OCI-LY1 (cell line): ENCODE results near the gene ACTL9.

Source experiments
- H2AFZ ChIP-seq: fragments of 200-600 bp; sonication (generic), shearing (Covaris generic); 2 replicates; pipeline ENCODE4 v1.6.0; 2014; ENCODE audit warnings: antibody characterized with exemption, mild to moderate bottlenecking, low read length
- H3F3A ChIP-seq: fragments of 200-600 bp; sonication (generic), shearing (Covaris generic); 2 replicates; pipeline ENCODE4 v1.6.0; 2014; ENCODE audit warnings: mild to moderate bottlenecking, antibody characterized with exemption, low read length, moderate library complexity; ENCODE audit not compliant: insufficient read depth
- H3K27ac ChIP-seq: fragments of 200-600 bp; sonication (generic); 2 replicates; pipeline ENCODE4 v1.5.1; 2014; ENCODE audit warnings: low read length, mixed run types, mild to moderate bottlenecking, low read depth; ENCODE audit not compliant: poor library complexity, severe bottlenecking
- H3K27me3 ChIP-seq: fragments of 200-600 bp; sonication (generic); 2 replicates; pipeline ENCODE4 v1.6.0; 2014; ENCODE audit warnings: antibody characterized with exemption, mild to moderate bottlenecking, low read length, moderate library complexity; ENCODE audit not compliant: insufficient read depth
- H3K36me3 ChIP-seq: fragments of 200-600 bp; sonication (generic); 2 replicates; pipeline ENCODE4 v1.6.1; 2014; ENCODE audit warnings: mild to moderate bottlenecking, antibody characterized with exemption, low read length, moderate library complexity, mixed read lengths; ENCODE audit not compliant: insufficient read depth
- H3K4me1 ChIP-seq: fragments of 200-600 bp; sonication (generic); 2 replicates; pipeline ENCODE4 v1.5.1; 2014; ENCODE audit warnings: mild to moderate bottlenecking, low read length, moderate library complexity; ENCODE audit not compliant: insufficient read depth, severe bottlenecking
- H3K4me2 ChIP-seq: fragments of 200-600 bp; sonication (generic), shearing (Covaris generic); 2 replicates; pipeline ENCODE4 v1.6.1; 2014; ENCODE audit warnings: low read length
- H3K4me3 ChIP-seq: fragments of 200-600 bp; sonication (generic); 2 replicates; pipeline ENCODE4 v1.5.1; 2014; ENCODE audit warnings: low read length, low read depth, mild to moderate bottlenecking, mixed read lengths; ENCODE audit not compliant: poor library complexity, severe bottlenecking
- H3K79me2 ChIP-seq: fragments of 200-600 bp; shearing (Covaris generic); 2 replicates; pipeline ENCODE4 v1.6.1; 2016; ENCODE audit warnings: mixed run types, low read length, mixed read lengths; ENCODE audit not compliant: insufficient read depth
- H3K9ac ChIP-seq: fragments of 200-600 bp; sonication (generic), shearing (Covaris generic); 2 replicates; pipeline ENCODE4 v1.6.1; 2014; ENCODE audit warnings: mild to moderate bottlenecking, low read length, mixed read lengths
- H3K9me2 ChIP-seq: fragments of 200-600 bp; sonication (generic), shearing (Covaris generic); 2 replicates; pipeline ENCODE4 v1.6.1; 2014; ENCODE audit warnings: low read depth, mild to moderate bottlenecking, low read length, mixed read lengths
- H3K9me3 ChIP-seq: fragments of 200-600 bp; shearing (Covaris generic); 2 replicates; pipeline ENCODE4 v1.6.1; 2014; ENCODE audit warnings: low read length, mixed read lengths
- H4K20me1 ChIP-seq: fragments of 200-600 bp; sonication (generic), shearing (Covaris generic); 2 replicates; pipeline ENCODE4 v1.6.0; 2016; ENCODE audit warnings: mild to moderate bottlenecking, low read length; ENCODE audit not compliant: insufficient read depth
- EZH2 ChIP-seq: fragments of 200-600 bp; sonication (generic), shearing (Covaris generic); IDR thresholded peaks from 2 replicates; pipeline ENCODE4 v1.8.0; 2017; ENCODE audit warnings: borderline replicate concordance, mixed run types, mild to moderate bottlenecking, antibody characterized with exemption, low read length, moderate library complexity, mixed read lengths
- TF ChIP-seq, protein P1 (sequence below): fragments of 200-600 bp; sonication (generic), shearing (Covaris generic); IDR thresholded peaks from 2 replicates; pipeline ENCODE4 v1.5.1; 2017; ENCODE audit warnings: mild to moderate bottlenecking, antibody characterized with exemption, low read length, moderate library complexity, mixed read lengths

The ACTL9 gene

DNA sequence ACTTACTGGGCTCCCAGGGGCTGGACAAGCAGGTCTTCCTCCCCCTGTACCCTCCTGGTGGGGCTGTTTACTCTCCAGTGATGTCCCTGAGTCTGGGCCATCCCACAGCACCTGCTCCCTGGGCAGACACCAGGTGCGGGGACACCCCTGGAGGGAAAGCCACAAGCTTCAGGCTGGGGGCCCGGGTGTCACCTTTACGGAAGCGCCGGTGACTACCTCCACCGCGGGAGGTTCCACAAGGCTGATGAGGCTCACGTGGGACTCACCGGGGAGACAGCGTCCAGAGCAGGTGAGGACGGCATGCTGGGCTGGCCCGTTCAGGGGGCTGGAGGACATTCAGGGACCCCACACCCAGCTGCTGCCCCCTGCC, 43.3 kb downstream of the ACTL9 start:
- no peaks in the 10 kb centered on the region for H3F3A ChIP-seq
- no peak overlapping the region for H3K27ac ChIP-seq
- no peaks in the 10 kb centered on the region for H3K9me2 ChIP-seq
- TF ChIP-seq EZH2, result no peak
- TF ChIP-seq, protein P1, sequence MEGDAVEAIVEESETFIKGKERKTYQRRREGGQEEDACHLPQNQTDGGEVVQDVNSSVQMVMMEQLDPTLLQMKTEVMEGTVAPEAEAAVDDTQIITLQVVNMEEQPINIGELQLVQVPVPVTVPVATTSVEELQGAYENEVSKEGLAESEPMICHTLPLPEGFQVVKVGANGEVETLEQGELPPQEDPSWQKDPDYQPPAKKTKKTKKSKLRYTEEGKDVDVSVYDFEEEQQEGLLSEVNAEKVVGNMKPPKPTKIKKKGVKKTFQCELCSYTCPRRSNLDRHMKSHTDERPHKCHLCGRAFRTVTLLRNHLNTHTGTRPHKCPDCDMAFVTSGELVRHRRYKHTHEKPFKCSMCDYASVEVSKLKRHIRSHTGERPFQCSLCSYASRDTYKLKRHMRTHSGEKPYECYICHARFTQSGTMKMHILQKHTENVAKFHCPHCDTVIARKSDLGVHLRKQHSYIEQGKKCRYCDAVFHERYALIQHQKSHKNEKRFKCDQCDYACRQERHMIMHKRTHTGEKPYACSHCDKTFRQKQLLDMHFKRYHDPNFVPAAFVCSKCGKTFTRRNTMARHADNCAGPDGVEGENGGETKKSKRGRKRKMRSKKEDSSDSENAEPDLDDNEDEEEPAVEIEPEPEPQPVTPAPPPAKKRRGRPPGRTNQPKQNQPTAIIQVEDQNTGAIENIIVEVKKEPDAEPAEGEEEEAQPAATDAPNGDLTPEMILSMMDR, result no peak
- no peak overlapping the region for H2AFZ ChIP-seq
- no peaks in the 10 kb centered on the region for H3K79me2 ChIP-seq
- H3K4me2 ChIP-seq, result no peak overlapping the region
- H3K36me3 ChIP-seq, result no peaks in the 10 kb centered on the region
- no peak overlapping the region for H3K4me3 ChIP-seq
- H3K9ac ChIP-seq, result no peak overlapping the region
- H3K9me3 ChIP-seq, result no peaks in the 10 kb centered on the region
- no peaks in the 10 kb centered on the region for H3K4me1 ChIP-seq
- no peaks in the 10 kb centered on the region for H3K27me3 ChIP-seq
- no peaks in the 10 kb centered on the region for H4K20me1 ChIP-seq

DNA sequence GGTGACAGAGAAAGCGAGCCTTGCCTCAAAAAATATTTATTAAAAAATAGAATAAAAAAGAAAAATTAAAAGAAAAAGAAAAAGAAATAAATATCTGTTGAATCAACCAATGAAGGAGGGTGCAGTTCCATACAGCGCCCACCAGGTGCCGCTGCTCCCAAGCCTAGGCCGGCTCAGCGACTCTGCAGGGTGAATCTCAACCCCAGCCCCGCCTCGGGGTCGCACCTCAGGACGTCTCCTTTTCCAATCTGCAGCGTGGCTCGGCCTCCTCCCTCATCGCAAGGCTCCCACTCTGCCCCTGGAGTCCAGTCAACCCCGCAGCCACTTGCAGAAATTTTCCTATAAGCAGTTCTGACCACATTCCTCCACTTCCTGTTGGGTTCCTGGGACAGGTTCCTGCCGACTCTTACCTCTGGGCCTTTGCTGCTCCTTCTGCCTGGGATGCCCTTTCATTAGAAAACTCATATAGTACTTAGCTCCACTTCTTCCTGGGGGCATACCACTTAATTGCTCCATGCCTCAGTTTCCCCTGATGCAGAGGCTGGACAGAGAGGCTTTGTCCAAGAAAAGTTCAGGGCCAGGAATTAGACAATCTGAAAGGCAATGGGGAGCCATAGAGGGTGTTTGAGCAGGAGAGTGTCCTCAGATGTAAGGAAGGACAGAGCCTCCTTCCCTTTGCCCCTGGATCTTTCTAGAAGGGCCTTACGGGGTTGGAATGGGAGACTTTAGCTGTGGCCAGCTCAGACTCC, 43.8 kb downstream of the ACTL9 start:
- no peak overlapping the region for H3K4me2 ChIP-seq
- no peaks in the 10 kb centered on the region for H3K9me2 ChIP-seq
- no peaks in the 10 kb centered on the region for H3K36me3 ChIP-seq
- no peak overlapping the region for H2AFZ ChIP-seq
- no peak overlapping the region for H3K27ac ChIP-seq
- H3F3A ChIP-seq, result no peaks in the 10 kb centered on the region
- no peaks in the 10 kb centered on the region for H3K9me3 ChIP-seq
- no peaks in the 10 kb centered on the region for H3K27me3 ChIP-seq
- H3K79me2 ChIP-seq, result no peaks in the 10 kb centered on the region
- H4K20me1 ChIP-seq, result no peaks in the 10 kb centered on the region
- H3K4me3 ChIP-seq, result no peak overlapping the region
- no peaks in the 10 kb centered on the region for H3K4me1 ChIP-seq
- no peak for TF ChIP-seq EZH2
- TF ChIP-seq, protein P1, result peak; percentile 72
- no peak overlapping the region for H3K9ac ChIP-seq

DNA sequence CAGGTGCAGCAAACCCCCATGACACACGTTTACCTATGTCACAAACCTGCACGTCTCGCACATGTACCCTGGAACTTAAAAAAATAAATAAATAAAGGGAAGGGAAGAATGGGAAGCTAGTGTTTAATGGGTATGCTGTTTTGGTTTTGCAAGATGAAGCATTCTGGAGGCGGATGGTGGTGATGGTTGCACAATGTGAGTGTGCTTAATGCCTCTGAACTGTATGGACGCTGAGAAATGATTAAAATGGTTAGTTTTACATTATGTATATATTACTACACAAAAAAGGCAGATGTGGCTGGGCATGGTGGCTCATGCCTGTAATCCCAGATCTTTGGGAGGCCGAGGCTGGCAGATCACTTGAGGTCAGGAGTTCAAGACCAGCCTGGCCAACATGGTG, 50.4 kb downstream of the ACTL9 start:
- no peaks in the 10 kb centered on the region for H3K27me3 ChIP-seq
- H4K20me1 ChIP-seq, result no peaks in the 10 kb centered on the region
- H3K9me2 ChIP-seq, result no peaks in the 10 kb centered on the region
- H3K27ac ChIP-seq, result no peak overlapping the region
- no peak overlapping the region for H3K9ac ChIP-seq
- TF ChIP-seq, protein P1, result no peak
- TF ChIP-seq EZH2, result no peak
- H2AFZ ChIP-seq, result no peak overlapping the region
- H3K4me1 ChIP-seq, result no peaks in the 10 kb centered on the region
- no peaks in the 10 kb centered on the region for H3K36me3 ChIP-seq
- no peak overlapping the region for H3K4me3 ChIP-seq
- no peaks in the 10 kb centered on the region for H3F3A ChIP-seq
- no peaks in the 10 kb centered on the region for H3K79me2 ChIP-seq
- no peaks in the 10 kb centered on the region for H3K9me3 ChIP-seq
- H3K4me2 ChIP-seq, result no peak overlapping the region
